GM18502 (cell line): ENCODE measurements around the gene HPCA.

Experiments
- ATAC-seq: cut with Tn5 transposase; IDR thresholded peaks from one replicate; pipeline ENCODE4 v1.9.1; 2021; ENCODE audit warnings: mild to moderate bottlenecking; ENCODE audit not compliant: unreplicated experiment, poor library complexity

Gene HPCA

GRCh38 chr1:32870615-32871363 is 15.5 kb upstream of the HPCA start, which contains the start of gene FNDC5:
TSS of gene FNDC5 (minus strand) at chr1:32870912.
- no peak for ATAC-seq

GRCh38 chr1:32871364-32872191 is 14.7 kb upstream of the HPCA start:
- no peak for ATAC-seq

GRCh38 chr1:32872192-32872460 is 14.2 kb upstream of the HPCA start:
- no peak for ATAC-seq

- ATAC-seq, result no peak
Observed at GRCh38 chr1:32873484-32873883, 12.8 kb upstream of the HPCA start.

GRCh38 chr1:32874860-32875752 is 11.2 kb upstream of the HPCA start:
- no peak for ATAC-seq

GRCh38 chr1:32876341-32877210 is 9.7 kb upstream of the HPCA start:
- no peak for ATAC-seq

GRCh38 chr1:32877211-32878110 is 8.8 kb upstream of the HPCA start:
- ATAC-seq, result no peak

- ATAC-seq, result no peak
Observed at GRCh38 chr1:32878183-32878582, 8.1 kb upstream of the HPCA start.

GRCh38 chr1:32878637-32879041 is 7.7 kb upstream of the HPCA start:
- no peak for ATAC-seq

GRCh38 chr1:32881291-32881690 is 5.0 kb upstream of the HPCA start:
- no peak for ATAC-seq

GRCh38 chr1:32881871-32882850 is 4.1 kb upstream of the HPCA start:
- no peak for ATAC-seq

- ATAC-seq, result no peak
Observed at GRCh38 chr1:32883338-32884031, 2.8 kb upstream of the HPCA start.

- ATAC-seq, result no peak
Observed at GRCh38 chr1:32884032-32884372, 2.3 kb upstream of the HPCA start.

GRCh38 chr1:32884726-32885125 is 1.6 kb upstream of the HPCA start:
- ATAC-seq, result no peak

- ATAC-seq, result no peak
Observed at GRCh38 chr1:32885676-32886003, 651 bp upstream of the HPCA start.

GRCh38 chr1:32886828-32887414 is 630 bp downstream of the HPCA start:
- ATAC-seq, result no peak

GRCh38 chr1:32887623-32888022 is 1.3 kb downstream of the HPCA start:
- no peak for ATAC-seq
